LNCAP (cell line): ENCODE measurements around the gene NAT8.

Experiments
- TF ChIP-seq, protein P1 (sequence below): fragments of 450-650 bp; IDR thresholded peaks from 2 replicates; pipeline ENCODE4 v1.5.1; 2017; ENCODE audit warnings: mild to moderate bottlenecking

Gene NAT8

DNA sequence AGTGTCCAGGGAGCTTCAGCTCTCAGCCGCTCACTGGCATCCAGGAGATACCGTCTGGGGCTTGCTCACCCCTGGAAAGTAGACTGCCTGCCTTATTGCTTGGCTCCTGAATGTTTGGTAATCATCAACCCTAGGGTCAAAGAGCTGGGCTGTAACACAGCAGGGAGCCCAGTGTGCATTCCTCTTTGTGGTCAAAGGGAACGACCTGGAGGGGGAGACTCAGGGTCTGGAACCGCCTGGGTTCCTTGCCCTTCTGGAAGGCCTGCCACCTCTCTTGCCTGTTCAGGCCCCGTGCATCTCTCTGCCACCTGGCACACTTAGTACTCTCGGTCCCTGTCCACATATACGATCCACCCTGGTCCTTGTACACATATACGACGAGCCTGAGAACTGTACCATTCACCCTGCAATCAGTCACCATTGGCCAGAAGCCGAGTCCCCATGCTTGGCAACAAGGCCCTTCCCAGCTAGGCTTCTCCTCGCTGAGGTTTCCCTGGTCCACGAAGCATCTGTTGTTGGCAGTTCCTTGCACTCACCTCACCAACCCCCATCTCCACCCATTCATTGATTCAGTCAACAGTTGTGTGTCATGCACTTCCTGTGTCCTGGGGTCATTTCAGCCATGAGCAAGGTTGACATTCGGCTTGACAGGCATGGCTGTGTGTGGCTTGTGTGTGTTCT is at the start of gene NAT8:
Gene NAT8 (minus strand): TSS at position 85 of the 681 bp plus-strand sequence. CDS start 794 bp downstream, outside the sequence.
- TF ChIP-seq, protein P1, sequence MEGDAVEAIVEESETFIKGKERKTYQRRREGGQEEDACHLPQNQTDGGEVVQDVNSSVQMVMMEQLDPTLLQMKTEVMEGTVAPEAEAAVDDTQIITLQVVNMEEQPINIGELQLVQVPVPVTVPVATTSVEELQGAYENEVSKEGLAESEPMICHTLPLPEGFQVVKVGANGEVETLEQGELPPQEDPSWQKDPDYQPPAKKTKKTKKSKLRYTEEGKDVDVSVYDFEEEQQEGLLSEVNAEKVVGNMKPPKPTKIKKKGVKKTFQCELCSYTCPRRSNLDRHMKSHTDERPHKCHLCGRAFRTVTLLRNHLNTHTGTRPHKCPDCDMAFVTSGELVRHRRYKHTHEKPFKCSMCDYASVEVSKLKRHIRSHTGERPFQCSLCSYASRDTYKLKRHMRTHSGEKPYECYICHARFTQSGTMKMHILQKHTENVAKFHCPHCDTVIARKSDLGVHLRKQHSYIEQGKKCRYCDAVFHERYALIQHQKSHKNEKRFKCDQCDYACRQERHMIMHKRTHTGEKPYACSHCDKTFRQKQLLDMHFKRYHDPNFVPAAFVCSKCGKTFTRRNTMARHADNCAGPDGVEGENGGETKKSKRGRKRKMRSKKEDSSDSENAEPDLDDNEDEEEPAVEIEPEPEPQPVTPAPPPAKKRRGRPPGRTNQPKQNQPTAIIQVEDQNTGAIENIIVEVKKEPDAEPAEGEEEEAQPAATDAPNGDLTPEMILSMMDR = no peak

DNA sequence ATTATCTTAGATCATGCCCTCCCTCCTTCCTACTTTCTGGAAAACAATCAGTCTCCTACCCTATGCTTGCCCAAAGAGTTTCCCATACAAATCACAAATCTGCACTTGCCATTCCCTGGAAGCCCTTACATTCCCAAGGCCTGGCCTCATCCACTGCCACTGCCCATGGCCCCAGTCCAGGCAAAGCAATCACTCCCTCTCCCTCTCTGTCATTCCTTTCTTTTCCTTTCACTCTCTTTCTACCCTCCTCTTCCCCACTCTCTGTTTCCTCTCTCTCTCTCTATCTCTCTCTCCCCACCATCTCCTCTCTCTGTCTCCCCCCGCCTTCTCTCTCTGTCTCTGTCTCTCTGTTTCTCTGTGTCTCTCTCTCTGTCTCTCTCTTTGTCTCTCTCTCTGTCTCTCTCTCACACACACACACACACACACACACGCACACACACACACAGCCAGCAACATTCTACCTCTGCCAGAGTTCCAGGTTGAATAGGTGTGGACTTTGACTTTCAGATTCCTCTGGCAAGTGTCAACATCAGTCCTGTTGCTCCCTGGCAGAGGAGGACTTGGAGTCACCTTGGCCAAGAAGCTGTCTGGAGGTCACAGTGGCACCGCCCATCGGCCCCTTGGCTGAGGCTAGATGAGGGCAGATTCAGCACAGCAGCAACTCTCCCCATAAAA is 43.7 kb upstream of the NAT8 start:
- TF ChIP-seq, protein P1 = no peak

DNA sequence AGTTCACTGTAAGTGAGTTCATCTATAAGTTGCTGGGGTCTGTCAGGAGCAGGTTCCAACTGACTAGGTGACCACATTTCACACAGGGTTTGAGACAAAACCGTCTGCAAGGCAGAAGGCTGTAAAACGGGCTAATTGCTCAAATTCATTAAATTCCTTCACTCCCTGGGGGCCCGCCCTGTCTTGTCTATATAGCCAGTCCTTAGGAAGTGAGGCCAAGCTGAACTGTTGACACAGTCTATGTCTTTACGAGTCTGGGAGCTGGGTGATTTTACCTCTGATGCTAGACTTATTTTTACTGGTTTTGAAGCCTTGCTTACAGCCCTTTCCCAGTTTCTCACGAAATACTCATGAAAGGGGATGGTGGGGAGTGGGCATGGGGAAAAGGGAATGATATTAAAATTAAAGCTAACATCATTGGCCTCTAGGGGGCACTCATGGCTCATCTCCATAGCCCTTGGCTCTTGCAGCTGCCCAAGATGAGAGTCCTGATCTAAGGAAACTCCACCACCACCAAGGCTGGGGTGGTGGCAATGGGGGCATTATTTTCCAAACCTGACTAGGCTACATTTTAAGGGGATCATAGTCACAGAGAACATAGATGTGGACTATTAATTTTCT is 37.8 kb upstream of the NAT8 start:
- TF ChIP-seq, protein P1 = peak; percentile 37; the same call in 1 of the 2 replicates

GRCh38 chr2:73654175-73654574 is 12.0 kb upstream of the NAT8 start:
- TF ChIP-seq, protein P1 = no peak

DNA sequence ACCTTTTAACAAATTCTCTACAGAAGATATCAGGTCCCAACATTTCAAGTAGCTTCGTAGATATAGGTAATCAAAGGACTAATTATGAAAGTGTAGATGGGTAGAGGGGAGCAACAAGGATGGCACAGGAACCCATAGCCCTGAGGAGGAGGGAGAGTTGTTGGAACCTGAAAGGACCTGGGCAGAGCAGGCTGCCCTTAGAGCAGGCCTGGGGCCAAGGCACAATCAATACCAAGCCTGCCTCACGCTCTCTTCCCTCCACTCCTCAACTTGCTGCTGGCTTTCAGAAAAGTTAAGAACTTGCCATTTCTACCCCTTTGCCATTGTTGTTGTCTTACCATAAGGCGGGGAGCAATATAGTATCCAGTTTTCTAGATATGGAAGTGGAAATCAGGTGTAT is 10.1 kb upstream of the NAT8 start:
- TF ChIP-seq, protein P1 = no peak

GRCh38 chr2:73651591-73652230 is 9.5 kb upstream of the NAT8 start:
- TF ChIP-seq, protein P1 = no peak

DNA sequence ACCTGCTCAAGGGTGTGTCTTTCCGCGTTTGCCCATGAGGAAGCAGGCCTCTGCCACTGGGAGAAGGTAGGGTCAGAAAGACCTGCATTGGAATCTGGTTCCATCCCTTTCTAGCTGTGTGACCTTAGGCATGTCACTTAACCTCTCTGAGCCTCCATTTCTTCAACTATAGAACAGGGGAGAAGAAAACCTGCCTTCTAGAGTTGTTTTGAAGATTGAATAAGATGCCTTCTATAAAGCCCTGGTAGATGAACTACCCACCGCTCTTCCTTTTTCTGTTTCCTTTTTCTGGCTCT is 507 bp downstream of the NAT8 start:
- TF ChIP-seq, protein P1 = no peak
